ENCODE measurements around the gene GCNA.

DNA sequence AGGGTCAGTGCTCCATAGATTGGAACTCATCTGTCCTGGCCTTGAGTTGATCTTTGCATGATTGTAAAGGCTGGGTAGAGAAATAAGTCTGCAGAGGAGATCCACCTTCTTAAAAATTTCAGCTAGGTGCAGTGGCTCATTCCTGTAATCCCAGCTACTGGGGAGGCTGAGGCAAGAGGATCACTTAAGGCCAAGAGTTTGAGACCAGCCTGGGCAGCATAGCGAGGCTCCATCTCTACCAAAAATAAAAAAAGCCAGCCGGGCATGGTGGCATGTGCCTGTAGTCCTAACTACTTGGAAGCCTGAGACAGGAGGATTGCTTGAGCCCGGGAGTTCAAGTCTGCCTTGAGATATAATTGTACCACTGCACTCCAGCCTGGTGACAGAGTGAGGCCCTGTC lies 40.5 kb downstream of the GCNA start:
- TF ChIP-seq POLR2A (IDR thresholded peaks at IDR 0.05) (no peak), CTCF (IDR thresholded peaks at IDR 0.05) (no peak)

Measured in heart left ventricle (tissue), 13 donors.